Measurements from ENCODE around the gene WDFY3. TPM values are rescaled to one million over a fixed set of nuclear protein-coding genes. Genes with fewer than 3 reads are reported as not detected.

The WDFY3 gene
- total RNA-seq, 1 experiment from 2014 or later: 42.7 TPM

DNA sequence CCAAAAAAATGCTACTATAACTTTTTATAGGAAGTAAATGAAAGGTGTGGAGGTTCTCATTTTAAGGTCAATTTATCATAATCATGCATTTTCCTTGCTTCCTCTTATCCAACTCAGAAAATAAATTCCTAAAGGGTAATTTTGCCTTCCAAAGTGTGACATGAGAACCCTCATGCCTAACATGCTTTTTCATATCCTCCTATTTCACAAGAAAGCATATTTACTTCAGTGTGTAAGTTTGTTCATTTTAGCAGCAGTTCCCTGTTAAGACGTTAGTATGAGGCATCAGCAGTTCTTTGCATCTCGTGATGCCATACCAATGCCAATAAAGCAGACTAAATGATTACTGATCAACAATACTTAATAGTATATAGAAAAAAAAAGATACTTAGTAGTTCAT is 18.4 kb downstream of the WDFY3 start:
- Histone ChIP-seq H3K27me3 (replicated peaks; ENCODE audit: control insufficient read depth, insufficient read depth, low read length) (no peaks in the 10 kb centered on the region), H3K4me3 (ENCODE audit: low read depth, low read length) (no peak overlapping the region), H3K9me3 (no peaks in the 10 kb centered on the region), H3K36me3 (ENCODE audit: control insufficient read depth, insufficient read depth, low read length) (no peaks in the 10 kb centered on the region), H3K4me1 (no peaks in the 10 kb centered on the region)
- BruUV-seq (replicated peaks): no TSS peak
- ChIA-PET POLR2A (no interaction called here), CTCF (no interaction called here)
- Mint-ChIP-seq H3K36me3 (ENCODE audit: insufficient read depth, unreplicated experiment) (peaks cover 3% of the 10 kb centered on the region), H3K27ac (ENCODE audit: unreplicated experiment) (no peak overlapping the region), H3K9me3 (ENCODE audit: unreplicated experiment) (peaks cover 3% of the 10 kb centered on the region), H3K27me3 (ENCODE audit: insufficient read depth, unreplicated experiment) (no peaks in the 10 kb centered on the region), H3K4me1 (ENCODE audit: low read depth, unreplicated experiment) (peaks cover 13% of the 10 kb centered on the region), H3K4me3 (ENCODE audit: unreplicated experiment) (no peak overlapping the region)
- intact Hi-C loops (cut with micrococcal nuclease; ENCODE audit: unreplicated experiment): no loop called here
- TF ChIP-seq, protein P1, sequence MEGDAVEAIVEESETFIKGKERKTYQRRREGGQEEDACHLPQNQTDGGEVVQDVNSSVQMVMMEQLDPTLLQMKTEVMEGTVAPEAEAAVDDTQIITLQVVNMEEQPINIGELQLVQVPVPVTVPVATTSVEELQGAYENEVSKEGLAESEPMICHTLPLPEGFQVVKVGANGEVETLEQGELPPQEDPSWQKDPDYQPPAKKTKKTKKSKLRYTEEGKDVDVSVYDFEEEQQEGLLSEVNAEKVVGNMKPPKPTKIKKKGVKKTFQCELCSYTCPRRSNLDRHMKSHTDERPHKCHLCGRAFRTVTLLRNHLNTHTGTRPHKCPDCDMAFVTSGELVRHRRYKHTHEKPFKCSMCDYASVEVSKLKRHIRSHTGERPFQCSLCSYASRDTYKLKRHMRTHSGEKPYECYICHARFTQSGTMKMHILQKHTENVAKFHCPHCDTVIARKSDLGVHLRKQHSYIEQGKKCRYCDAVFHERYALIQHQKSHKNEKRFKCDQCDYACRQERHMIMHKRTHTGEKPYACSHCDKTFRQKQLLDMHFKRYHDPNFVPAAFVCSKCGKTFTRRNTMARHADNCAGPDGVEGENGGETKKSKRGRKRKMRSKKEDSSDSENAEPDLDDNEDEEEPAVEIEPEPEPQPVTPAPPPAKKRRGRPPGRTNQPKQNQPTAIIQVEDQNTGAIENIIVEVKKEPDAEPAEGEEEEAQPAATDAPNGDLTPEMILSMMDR (IDR thresholded peaks at IDR 0.05; ENCODE audit: insufficient read depth in 1 of 2, low read depth in 1 of 2, low read length in 1 of 2, severe bottlenecking in 1 of 2, unreplicated experiment in 1 of 2): no peak
- no peak for DNase-seq

- Mint-ChIP-seq H3K36me3 (ENCODE audit: insufficient read depth, unreplicated experiment) (no peaks in the 10 kb centered on the region), H3K27me3 (ENCODE audit: insufficient read depth, unreplicated experiment) (no peaks in the 10 kb centered on the region), H3K27ac (ENCODE audit: unreplicated experiment) (no peak overlapping the region), H3K4me1 (ENCODE audit: low read depth, unreplicated experiment) (peaks cover 7% of the 10 kb centered on the region), H3K9me3 (ENCODE audit: unreplicated experiment) (peaks cover 8% of the 10 kb centered on the region), H3K4me3 (ENCODE audit: unreplicated experiment) (no peak overlapping the region)
- no TSS peak for BruUV-seq (replicated peaks)
- H3K4me3 ChIP-seq (ENCODE audit: low read depth, low read length): no peak overlapping the region
- ChIA-PET CTCF (no interaction called here), POLR2A (no interaction called here)
- H3K4me1 ChIP-seq: no peaks in the 10 kb centered on the region
- H3K36me3 ChIP-seq (ENCODE audit: control insufficient read depth, insufficient read depth, low read length): no peaks in the 10 kb centered on the region
- intact Hi-C loops (cut with micrococcal nuclease; ENCODE audit: unreplicated experiment): no loop called here
- no peaks in the 10 kb centered on the region for H3K27me3 ChIP-seq (replicated peaks; ENCODE audit: control insufficient read depth, insufficient read depth, low read length)
- TF ChIP-seq, protein P1 (IDR thresholded peaks at IDR 0.05; ENCODE audit: insufficient read depth in 1 of 2, low read depth in 1 of 2, low read length in 1 of 2, severe bottlenecking in 1 of 2, unreplicated experiment in 1 of 2): no peak
- DNase-seq: no peak
- peaks cover 14% of the 10 kb centered on the region for H3K9me3 ChIP-seq
Observed at GRCh38 chr4:84944947-84945346, 21.5 kb downstream of the WDFY3 start.

DNA sequence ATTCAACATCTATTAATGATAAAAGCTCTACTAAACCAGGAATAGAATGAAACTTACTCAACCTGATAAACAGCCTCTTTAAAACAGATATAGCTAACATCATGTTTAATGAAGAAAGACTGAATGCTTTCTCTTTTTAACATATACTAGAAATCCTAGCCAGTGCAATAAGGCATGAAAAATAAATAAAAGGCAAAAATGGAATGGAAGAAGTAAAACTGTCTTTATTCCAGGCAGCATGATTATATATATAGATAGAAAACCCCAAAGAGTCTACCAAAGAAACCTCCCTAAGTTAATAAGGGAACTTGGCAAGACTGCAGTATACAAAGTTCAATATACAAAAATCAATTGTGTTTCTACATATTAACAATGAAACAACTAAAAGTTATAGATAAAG is 25.5 kb downstream of the WDFY3 start:
- no peak for DNase-seq
- no peaks in the 10 kb centered on the region for H3K36me3 ChIP-seq (ENCODE audit: control insufficient read depth, insufficient read depth, low read length)
- no peak overlapping the region for H3K4me3 Mint-ChIP-seq (ENCODE audit: unreplicated experiment)
- no peak overlapping the region for H3K4me3 ChIP-seq (ENCODE audit: low read depth, low read length)
- CTCF ChIA-PET: no interaction called here
- peaks cover 10% of the 10 kb centered on the region for H3K4me1 Mint-ChIP-seq (ENCODE audit: low read depth, unreplicated experiment)
- peaks cover 8% of the 10 kb centered on the region for H3K9me3 Mint-ChIP-seq (ENCODE audit: unreplicated experiment)
- TF ChIP-seq, protein P1 (IDR thresholded peaks at IDR 0.05; ENCODE audit: insufficient read depth in 1 of 2, low read depth in 1 of 2, low read length in 1 of 2, severe bottlenecking in 1 of 2, unreplicated experiment in 1 of 2): no peak
- H3K4me1 ChIP-seq: no peaks in the 10 kb centered on the region
- peaks cover 14% of the 10 kb centered on the region for H3K9me3 ChIP-seq
- BruUV-seq (replicated peaks): no TSS peak
- no peak overlapping the region for H3K27ac Mint-ChIP-seq (ENCODE audit: unreplicated experiment)
- POLR2A ChIA-PET: no interaction called here
- H3K36me3 Mint-ChIP-seq (ENCODE audit: insufficient read depth, unreplicated experiment): no peaks in the 10 kb centered on the region
- no peaks in the 10 kb centered on the region for H3K27me3 Mint-ChIP-seq (ENCODE audit: insufficient read depth, unreplicated experiment)
- no peaks in the 10 kb centered on the region for H3K27me3 ChIP-seq (replicated peaks; ENCODE audit: control insufficient read depth, insufficient read depth, low read length)
- intact Hi-C loops (cut with micrococcal nuclease; ENCODE audit: unreplicated experiment): no loop called here
